GM12864 (cell line): ENCODE results near the gene CRB2.

Source experiments
- DNase-seq: peaks from one replicate; pipeline ENCODE4 v3.0.0-alpha.2; 2011; ENCODE audit warnings: low read depth
- H3K4me3 ChIP-seq: 2 replicates; pipeline ENCODE4 v1.5.1; 2011; ENCODE audit warnings: mild to moderate bottlenecking, low read depth, low read length, control low read depth
- CTCF ChIP-seq: IDR thresholded peaks from 2 replicates; pipeline ENCODE4 v1.5.1; 2011; ENCODE audit warnings: low read depth, mild to moderate bottlenecking, moderate library complexity, low read length, control low read depth, inconsistent platforms; ENCODE audit errors: missing control alignments

CRB2 gene

DNA sequence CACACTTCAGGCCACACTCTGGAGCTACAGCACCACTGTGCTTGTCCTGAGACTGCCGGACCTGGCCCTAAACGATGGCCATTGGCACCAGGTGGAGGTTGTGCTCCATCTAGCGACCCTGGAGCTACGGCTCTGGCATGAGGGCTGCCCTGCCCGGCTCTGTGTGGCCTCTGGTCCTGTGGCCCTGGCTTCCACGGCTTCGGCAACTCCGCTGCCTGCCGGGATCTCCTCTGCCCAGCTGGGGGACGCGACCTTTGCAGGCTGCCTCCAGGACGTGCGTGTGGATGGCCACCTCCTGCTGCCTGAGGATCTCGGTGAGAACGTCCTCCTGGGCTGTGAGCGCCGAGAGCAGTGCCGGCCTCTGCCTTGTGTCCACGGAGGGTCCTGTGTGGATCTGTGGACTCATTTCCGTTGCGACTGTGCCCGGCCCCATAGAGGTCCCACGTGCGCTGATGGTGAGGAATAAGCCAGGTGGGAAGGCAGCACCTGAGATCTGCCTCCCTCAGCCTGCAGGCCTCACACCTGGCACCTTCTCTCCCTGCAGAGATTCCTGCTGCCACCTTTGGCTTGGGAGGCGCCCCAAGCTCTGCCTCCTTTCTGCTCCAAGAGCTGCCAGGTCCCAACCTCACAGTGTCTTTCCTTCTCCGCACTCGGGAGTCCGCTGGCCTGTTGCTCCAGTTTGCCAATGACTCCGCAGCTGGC, 14.7 kb downstream of the CRB2 start:
- DNase-seq, result no peak
- TF ChIP-seq CTCF, result no peak
- no peak overlapping the region for H3K4me3 ChIP-seq

- H3K4me3 ChIP-seq, result no peak overlapping the region
- no peak for DNase-seq
- no peak for TF ChIP-seq CTCF
Measured at GRCh38 chr9:123371228-123371584, 15.2 kb downstream of the CRB2 start.

DNA sequence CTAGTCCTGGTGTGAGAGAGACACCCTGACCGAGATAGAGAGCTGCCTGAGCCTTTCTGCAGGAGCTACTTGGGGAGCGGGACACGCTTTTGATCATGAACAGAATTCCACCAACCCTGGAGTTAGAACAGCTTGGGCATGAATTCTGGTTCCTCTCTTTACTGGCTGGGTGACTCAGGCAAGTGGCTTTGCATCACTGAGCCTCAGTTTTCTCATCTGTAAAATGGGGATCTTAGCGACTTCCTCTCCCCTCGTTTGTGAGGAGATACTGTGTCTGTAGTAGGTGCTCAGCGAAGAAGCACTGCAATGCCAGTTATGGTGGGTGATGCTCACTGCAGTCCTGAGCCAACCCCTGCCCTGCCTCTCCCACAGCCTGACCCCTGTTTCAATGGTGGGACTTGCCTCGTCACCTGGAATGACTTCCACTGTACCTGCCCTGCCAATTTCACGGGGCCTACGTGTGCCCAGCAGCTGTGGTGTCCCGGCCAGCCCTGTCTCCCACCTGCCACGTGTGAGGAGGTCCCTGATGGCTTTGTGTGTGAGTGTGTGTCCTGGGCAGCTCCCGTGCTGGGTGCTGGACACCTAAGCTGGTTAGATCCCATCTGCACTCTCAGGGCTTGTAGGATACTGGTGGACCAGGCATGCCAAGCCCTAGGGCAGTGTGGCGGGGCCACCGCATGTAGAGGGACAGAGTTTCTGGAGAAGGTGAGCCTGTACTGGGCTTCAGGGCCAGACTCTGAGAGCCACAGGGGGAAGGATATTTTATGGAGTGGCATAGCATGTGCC, 16.0 kb downstream of the CRB2 start:
- no peak for DNase-seq
- H3K4me3 ChIP-seq, result no peak overlapping the region
- no peak for TF ChIP-seq CTCF

DNA sequence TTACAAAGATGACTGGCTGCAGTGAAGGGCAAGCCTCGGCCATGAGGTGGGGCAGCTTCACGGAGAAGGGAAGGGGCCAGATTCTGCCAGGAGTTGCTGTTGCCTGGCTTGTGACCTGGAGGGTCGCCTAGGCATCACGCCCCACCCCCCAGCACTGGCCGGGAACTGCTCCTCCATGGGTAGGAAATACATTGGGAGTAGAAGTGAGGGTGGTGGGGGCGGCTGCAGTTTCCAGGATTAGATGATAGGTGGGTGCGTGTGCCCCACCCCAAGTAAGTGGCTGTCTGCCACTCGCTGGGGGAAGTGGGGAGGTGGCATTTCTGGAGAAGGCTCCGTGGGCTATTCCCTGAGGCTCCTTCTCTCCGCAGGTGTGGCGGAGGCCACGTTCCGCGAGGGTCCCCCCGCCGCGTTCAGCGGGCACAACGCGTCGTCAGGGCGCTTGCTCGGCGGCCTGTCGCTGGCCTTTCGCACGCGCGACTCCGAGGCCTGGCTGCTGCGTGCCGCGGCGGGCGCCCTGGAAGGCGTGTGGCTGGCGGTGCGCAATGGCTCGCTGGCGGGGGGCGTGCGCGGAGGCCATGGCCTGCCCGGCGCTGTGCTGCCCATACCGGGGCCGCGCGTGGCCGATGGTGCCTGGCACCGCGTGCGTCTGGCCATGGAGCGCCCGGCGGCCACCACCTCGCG, 16.9 kb downstream of the CRB2 start:
- no peak for DNase-seq
- no peak for TF ChIP-seq CTCF
- no peak overlapping the region for H3K4me3 ChIP-seq

GRCh38 chr9:123373447-123373923, 17.5 kb downstream of the CRB2 start:
- no peak for DNase-seq
- TF ChIP-seq CTCF, result no peak
- no peak overlapping the region for H3K4me3 ChIP-seq

GRCh38 chr9:123373946-123374345, 17.9 kb downstream of the CRB2 start:
- no peak overlapping the region for H3K4me3 ChIP-seq
- no peak for DNase-seq
- no peak for TF ChIP-seq CTCF
